ENCODE data around the gene CSNK1E. TPM values are rescaled to one million over a fixed set of nuclear protein-coding genes. Genes with fewer than 3 reads are reported as not detected.
A peak's percentile ranks its signal among the peaks of the same experiment; 100 is the strongest.

The CSNK1E gene
- total and polyA plus RNA-seq, 2 of the 8 experiments (the other 6 are each of a cell fraction or from before 2014, with no cell fraction given) = 247 to 263 TPM

DNA sequence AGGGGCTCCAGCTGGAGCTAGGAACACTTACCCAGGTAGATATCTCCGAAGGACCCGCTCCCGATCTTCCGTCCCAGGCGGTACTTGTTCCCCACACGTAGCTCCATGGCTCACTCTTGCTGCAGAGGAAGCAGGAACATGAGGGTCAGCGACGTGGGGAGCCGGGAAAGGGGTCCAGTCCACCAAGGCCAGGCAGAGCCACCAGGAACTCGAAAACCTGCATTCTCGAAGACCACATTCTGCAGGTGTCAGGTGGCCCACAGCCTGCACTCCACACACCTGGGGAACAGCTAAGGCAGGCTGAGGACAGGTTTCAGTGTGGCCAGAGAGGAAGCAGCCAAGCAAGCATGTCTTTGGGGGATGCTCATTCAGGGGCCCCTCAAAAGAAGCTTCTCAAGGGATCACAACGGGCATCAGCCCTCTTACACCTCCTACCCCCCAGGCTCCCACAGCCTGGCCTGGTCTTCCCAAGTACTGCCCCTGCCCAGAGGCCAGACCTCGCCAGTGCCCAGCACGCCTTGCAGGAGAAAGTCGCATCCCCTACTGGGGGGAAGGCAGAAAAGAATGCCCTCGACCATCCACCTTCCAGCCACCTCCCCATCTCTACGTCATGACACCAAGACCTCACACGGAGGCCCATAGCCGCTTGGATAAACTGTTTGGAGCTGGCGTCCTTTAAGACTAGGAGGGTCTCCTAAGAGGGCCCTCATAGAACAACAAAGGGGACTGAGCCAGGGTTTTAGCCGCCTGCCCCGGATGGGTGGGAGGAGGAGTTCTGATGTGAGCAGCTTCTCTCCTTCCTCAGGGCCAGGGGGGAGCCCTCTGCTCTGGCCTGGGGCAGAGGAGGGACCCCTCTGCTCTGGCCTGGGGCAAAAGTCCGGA is 2.9 kb downstream of the CSNK1E start (continued):
- peak; percentile 9 to 27; a peak in 1 of 3 replicates for TF ChIP-seq POLR2A (IDR thresholded peaks at IDR 0.05; ENCODE audit: control extremely low read depth in 1 of 2, low read depth in 2 of 2, low read length in 2 of 2)
- no peak for TF ChIP-seq JUN (IDR thresholded peaks at IDR 0.05; ENCODE audit: low read depth, low read length)
- no peak for TF ChIP-seq EP300 (IDR thresholded peaks at IDR 0.05; ENCODE audit: borderline replicate concordance in 1 of 2, low read depth in 2 of 2, low read length in 2 of 2)
- no peak for TF ChIP-seq SP4 (IDR thresholded peaks at IDR 0.05; ENCODE audit: low read length)
- no peak for TF ChIP-seq YY1 (IDR thresholded peaks at IDR 0.05; ENCODE audit: low read depth, low read length)
- 0 out of 2 replicates have a peak, but pooled peaks have one; percentile 11 for TF ChIP-seq TAF1 (IDR thresholded peaks at IDR 0.05; ENCODE audit: low read depth, low read length)
- peak; percentile 55 for TF ChIP-seq POLR2AphosphoS5 (IDR thresholded peaks at IDR 0.05; ENCODE audit: low read depth, low read length)

Measured in H1 (cell line).